ENCODE measurements around the gene TFAP2D.

The TFAP2D gene

GRCh38 chr6:50711686-50712085, 1.6 kb upstream of the TFAP2D start:
- peaks cover 18% of the 10 kb centered on the region for H3K27me3 Mint-ChIP-seq
- H3K4me1 Mint-ChIP-seq = no peaks in the 10 kb centered on the region
- ATAC-seq (ENCODE audit: low read depth) = no peak
- no peak for DNase-seq (ENCODE audit: low spot score in 2 of 2)
- H3K4me3 Mint-ChIP-seq = no peak overlapping the region
- H3K36me3 Mint-ChIP-seq = no peaks in the 10 kb centered on the region
- no peak overlapping the region for H3K27ac Mint-ChIP-seq
- peaks cover 6% of the 10 kb centered on the region for H3K9me3 Mint-ChIP-seq

DNA sequence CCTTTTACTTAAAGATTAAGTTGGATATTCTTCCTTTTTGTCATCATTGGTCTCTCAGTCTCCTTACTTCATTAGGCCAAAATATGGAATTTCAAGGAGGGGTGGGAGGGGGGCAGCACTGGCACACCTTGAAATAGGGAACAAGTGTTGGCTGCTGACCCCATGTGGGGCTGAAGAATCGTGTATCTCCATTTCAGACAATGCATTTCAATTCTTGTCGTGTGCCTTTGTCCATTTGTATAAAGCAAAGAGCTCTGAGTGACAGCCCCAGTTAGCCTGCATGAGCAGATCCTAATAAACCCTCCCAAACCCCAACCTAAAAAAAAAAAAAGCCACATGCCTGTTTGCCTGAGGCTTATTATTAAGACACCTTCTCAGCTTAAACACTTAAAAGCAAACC, 1.0 kb upstream of the TFAP2D start:
- H3K27ac Mint-ChIP-seq = no peak overlapping the region
- peaks cover 18% of the 10 kb centered on the region for H3K27me3 Mint-ChIP-seq
- H3K9me3 Mint-ChIP-seq = peaks cover 6% of the 10 kb centered on the region
- DNase-seq (ENCODE audit: low spot score in 2 of 2) = no peak
- no peaks in the 10 kb centered on the region for H3K4me1 Mint-ChIP-seq
- no peak overlapping the region for H3K4me3 Mint-ChIP-seq
- ATAC-seq (ENCODE audit: low read depth) = no peak
- no peaks in the 10 kb centered on the region for H3K36me3 Mint-ChIP-seq

GRCh38 chr6:50713977-50714486, 706 bp downstream of the TFAP2D start:
- peaks cover 3% of the 10 kb centered on the region for H3K9me3 Mint-ChIP-seq
- DNase-seq (ENCODE audit: low spot score in 2 of 2) (no peak), ATAC-seq (ENCODE audit: low read depth) (no peak)
- peaks cover 16% of the 10 kb centered on the region for H3K27me3 Mint-ChIP-seq
- no peak overlapping the region for H3K27ac Mint-ChIP-seq
- H3K4me1 Mint-ChIP-seq = no peaks in the 10 kb centered on the region
- no peak overlapping the region for H3K4me3 Mint-ChIP-seq
- no peaks in the 10 kb centered on the region for H3K36me3 Mint-ChIP-seq

GRCh38 chr6:50714487-50715379, 1.4 kb downstream of the TFAP2D start:
- H3K36me3 Mint-ChIP-seq = no peaks in the 10 kb centered on the region
- no peak overlapping the region for H3K27ac Mint-ChIP-seq
- ATAC-seq (ENCODE audit: low read depth) = no peak
- no peak for DNase-seq (ENCODE audit: low spot score in 2 of 2)
- H3K9me3 Mint-ChIP-seq = peaks cover 5% of the 10 kb centered on the region
- H3K27me3 Mint-ChIP-seq = peaks cover 18% of the 10 kb centered on the region
- H3K4me1 Mint-ChIP-seq = no peaks in the 10 kb centered on the region
- no peak overlapping the region for H3K4me3 Mint-ChIP-seq

DNA sequence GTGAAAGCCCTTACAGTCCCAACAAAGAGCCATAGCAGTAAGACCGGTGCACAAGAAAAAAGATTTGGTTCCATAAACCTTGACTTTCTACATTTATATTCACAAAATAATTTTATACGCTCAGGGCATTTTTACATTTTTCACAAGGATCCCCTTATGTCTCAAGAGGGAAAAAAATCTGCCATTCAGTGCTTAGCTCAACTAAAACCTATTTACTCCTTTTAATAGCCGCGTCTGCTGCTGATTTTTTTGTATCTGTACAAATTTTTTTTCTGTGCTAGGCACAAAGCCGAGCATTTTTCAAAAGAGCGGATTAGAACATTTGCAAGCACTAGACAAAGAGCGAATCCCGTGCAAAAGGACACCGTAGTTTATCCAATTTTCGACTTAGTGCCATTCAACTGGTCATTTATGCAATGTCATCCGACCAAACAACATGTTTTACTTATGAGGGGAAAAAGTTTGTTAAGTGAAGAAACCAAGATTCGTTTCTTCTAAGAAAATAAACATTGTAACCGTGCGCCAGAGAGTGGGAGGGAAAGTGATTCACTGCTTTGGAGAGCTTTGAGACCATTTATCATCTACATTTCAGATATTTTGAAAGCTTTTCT, 3.7 kb downstream of the TFAP2D start:
- Mint-ChIP-seq H3K4me1 (no peaks in the 10 kb centered on the region), H3K27me3 (peaks cover 18% of the 10 kb centered on the region), H3K9me3 (peaks cover 4% of the 10 kb centered on the region), H3K27ac (no peak overlapping the region), H3K4me3 (no peak overlapping the region), H3K36me3 (no peaks in the 10 kb centered on the region)
- DNase-seq (ENCODE audit: low spot score in 2 of 2) = no peak
- ATAC-seq (ENCODE audit: low read depth) = no peak

- DNase-seq (ENCODE audit: low spot score in 2 of 2) = no peak
- H3K4me1 Mint-ChIP-seq = no peaks in the 10 kb centered on the region
- H3K4me3 Mint-ChIP-seq = no peak overlapping the region
- no peak for ATAC-seq (ENCODE audit: low read depth)
- H3K27me3 Mint-ChIP-seq = peaks cover 20% of the 10 kb centered on the region
- no peaks in the 10 kb centered on the region for H3K36me3 Mint-ChIP-seq
- H3K27ac Mint-ChIP-seq = no peak overlapping the region
- H3K9me3 Mint-ChIP-seq = peaks cover 4% of the 10 kb centered on the region
These were observed 4.6 kb downstream of the TFAP2D start for GRCh38 chr6:50717734-50718457.

GRCh38 chr6:50718566-50718965, 5.2 kb downstream of the TFAP2D start:
- Mint-ChIP-seq H3K36me3 (no peaks in the 10 kb centered on the region), H3K9me3 (peaks cover 4% of the 10 kb centered on the region), H3K27ac (no peak overlapping the region), H3K4me1 (no peaks in the 10 kb centered on the region), H3K27me3 (peaks cover 20% of the 10 kb centered on the region), H3K4me3 (no peak overlapping the region)
- ATAC-seq (ENCODE audit: low read depth) = no peak
- no peak for DNase-seq (ENCODE audit: low spot score in 2 of 2)

GRCh38 chr6:50720623-50721022, 7.3 kb downstream of the TFAP2D start:
- peaks cover 16% of the 10 kb centered on the region for H3K27me3 Mint-ChIP-seq
- H3K4me3 Mint-ChIP-seq = no peak overlapping the region
- DNase-seq (ENCODE audit: low spot score in 2 of 2) (no peak), ATAC-seq (ENCODE audit: low read depth) (no peak)
- H3K36me3 Mint-ChIP-seq = peaks cover 2% of the 10 kb centered on the region
- H3K4me1 Mint-ChIP-seq = no peaks in the 10 kb centered on the region
- H3K9me3 Mint-ChIP-seq = peaks cover 4% of the 10 kb centered on the region
- no peak overlapping the region for H3K27ac Mint-ChIP-seq

GRCh38 chr6:50721978-50722377, 8.7 kb downstream of the TFAP2D start:
- H3K27ac Mint-ChIP-seq = no peak overlapping the region

DNA sequence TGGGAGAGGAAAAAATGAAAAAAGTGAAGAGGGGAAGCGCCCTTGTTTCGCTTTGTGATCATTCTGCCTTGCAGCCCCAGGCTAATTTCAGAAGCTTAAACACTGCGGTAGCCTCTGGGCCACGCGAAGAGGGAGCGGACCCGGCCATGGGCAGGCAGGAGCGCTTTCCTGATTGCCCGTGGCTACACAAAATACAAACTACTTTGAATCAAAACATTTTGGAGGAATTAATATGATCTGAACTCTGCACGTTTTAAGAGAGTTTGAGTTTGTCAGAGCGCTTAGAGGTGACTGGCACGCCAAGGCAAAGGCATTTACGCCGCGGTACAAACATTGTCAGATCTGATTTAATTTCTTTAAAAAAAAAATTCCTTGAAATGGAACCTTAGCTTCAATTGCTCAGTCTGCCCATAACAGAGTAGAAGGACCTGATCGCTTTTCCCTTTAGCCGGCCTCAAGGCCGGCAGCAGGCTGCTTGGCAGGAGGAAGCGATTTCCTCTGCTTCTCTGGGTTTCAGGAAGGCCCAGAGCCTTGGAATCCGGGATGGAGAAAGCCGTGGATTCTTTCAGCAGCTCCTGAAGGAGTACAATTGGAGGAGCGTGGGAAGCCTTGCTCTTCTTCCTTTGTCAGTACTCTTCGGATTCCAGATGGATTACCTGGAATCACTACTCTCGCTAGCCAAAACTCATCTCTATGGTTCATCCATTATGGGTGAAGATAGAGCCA, 9.7 kb downstream of the TFAP2D start:
- peaks cover 2% of the 10 kb centered on the region for H3K36me3 Mint-ChIP-seq
- no peak overlapping the region for H3K4me3 Mint-ChIP-seq
- H3K4me1 Mint-ChIP-seq = no peaks in the 10 kb centered on the region
- H3K9me3 Mint-ChIP-seq = peaks cover 4% of the 10 kb centered on the region
- DNase-seq (ENCODE audit: low spot score in 2 of 2) = no peak
- peaks cover 13% of the 10 kb centered on the region for H3K27me3 Mint-ChIP-seq
- no peak for ATAC-seq (ENCODE audit: low read depth)
- H3K27ac Mint-ChIP-seq = no peak overlapping the region

More at GRCh38 chr6:50721978-50722377, 8.7 kb downstream of the TFAP2D start:
- no peak for DNase-seq (ENCODE audit: low spot score in 2 of 2)
- peaks cover 4% of the 10 kb centered on the region for H3K9me3 Mint-ChIP-seq
- no peak for ATAC-seq (ENCODE audit: low read depth)
- peaks cover 2% of the 10 kb centered on the region for H3K36me3 Mint-ChIP-seq
- H3K27me3 Mint-ChIP-seq = peaks cover 13% of the 10 kb centered on the region
- no peaks in the 10 kb centered on the region for H3K4me1 Mint-ChIP-seq
- H3K4me3 Mint-ChIP-seq = no peak overlapping the region

DNA sequence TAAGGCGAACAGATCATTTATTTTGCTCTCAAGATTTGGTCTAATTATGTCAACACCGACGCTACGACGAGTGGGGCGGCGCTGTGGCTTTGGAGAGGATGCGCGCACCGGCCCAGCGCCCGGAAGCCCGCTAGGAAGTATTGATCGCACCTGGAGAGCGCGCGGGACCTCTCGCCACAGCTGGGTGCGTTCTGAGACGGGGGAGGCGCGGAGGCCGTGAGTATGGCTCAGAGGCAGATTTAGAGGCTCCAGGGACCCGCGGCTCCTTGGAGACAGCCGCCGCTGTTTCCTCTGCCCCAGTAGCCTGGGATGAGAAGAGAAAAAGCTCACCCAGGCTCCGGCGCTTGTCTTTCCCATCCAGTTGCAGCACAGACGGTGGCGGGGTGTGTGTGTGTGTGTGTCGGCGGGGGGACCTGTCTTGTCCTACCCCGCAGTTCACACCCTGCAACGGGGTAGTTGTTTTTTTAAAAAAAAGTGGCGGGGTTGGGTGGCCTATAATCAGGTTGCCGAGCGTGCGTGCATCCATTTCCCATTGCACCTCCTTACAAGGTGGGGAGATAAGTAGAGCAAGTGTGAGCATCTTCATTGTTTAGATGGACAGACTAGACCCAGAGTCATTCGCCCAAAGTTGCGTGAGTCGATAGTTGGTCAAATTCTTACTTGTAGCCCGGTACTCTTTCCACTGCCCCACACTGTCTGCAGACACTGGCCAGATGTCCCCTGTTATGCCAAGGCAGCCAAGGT, 11.2 kb downstream of the TFAP2D start:
- Mint-ChIP-seq H3K4me1 (no peaks in the 10 kb centered on the region), H3K36me3 (peaks cover 2% of the 10 kb centered on the region), H3K9me3 (peaks cover 2% of the 10 kb centered on the region), H3K27me3 (peaks cover 11% of the 10 kb centered on the region), H3K27ac (no peak overlapping the region), H3K4me3 (no peak overlapping the region)
- no peak for DNase-seq (ENCODE audit: low spot score in 2 of 2)
- ATAC-seq (ENCODE audit: low read depth) = no peak

GRCh38 chr6:50734488-50734887, 21.2 kb downstream of the TFAP2D start:
- Mint-ChIP-seq H3K36me3 (no peaks in the 10 kb centered on the region), H3K4me1 (no peaks in the 10 kb centered on the region), H3K9me3 (peaks cover 4% of the 10 kb centered on the region), H3K27ac (no peak overlapping the region), H3K27me3 (no peaks in the 10 kb centered on the region), H3K4me3 (no peak overlapping the region)
- DNase-seq (ENCODE audit: low spot score in 2 of 2) (no peak), ATAC-seq (ENCODE audit: low read depth) (no peak)

GRCh38 chr6:50742161-50742560, 28.8 kb downstream of the TFAP2D start:
- DNase-seq (ENCODE audit: low spot score in 2 of 2) = no peak
- Mint-ChIP-seq H3K4me1 (no peaks in the 10 kb centered on the region), H3K27ac (no peak overlapping the region)

More at GRCh38 chr6:50742161-50742560, 28.8 kb downstream of the TFAP2D start:
- no peak overlapping the region for H3K4me3 Mint-ChIP-seq
- peaks cover 1% of the 10 kb centered on the region for H3K9me3 Mint-ChIP-seq
- no peak for ATAC-seq (ENCODE audit: low read depth)
- H3K36me3 Mint-ChIP-seq = no peaks in the 10 kb centered on the region
- H3K27me3 Mint-ChIP-seq = peaks cover 2% of the 10 kb centered on the region

Measured in memory B cell (primary cell).